Tibial nerve (tissue), 4 donors: ENCODE measurements around the gene NNMT. TPM values are rescaled to one million over a fixed set of nuclear protein-coding genes. Genes with fewer than 3 reads are reported as not detected.

Experiments used
- DNase-seq, 2 donors: peaks; one replicate each; pipeline ENCODE4 v3.0.0-alpha.2; 2019; ENCODE audit warnings: low spot score in 2 of 2
- H3K27ac ChIP-seq, 4 donors: fragments of 200-600 bp; sonication (generic) in 3 of 4; one replicate each; pipeline ENCODE4 v1.5.1; 2017 to 2019; ENCODE audit warnings: mild to moderate bottlenecking in 1 of 4
- H3K27me3 ChIP-seq, 2 donors: fragments of 200-600 bp; sonication (generic) in 1 of 2; one replicate each; pipeline versions ENCODE4 v1.5.1 to v1.6.0; 2017 to 2019
- H3K36me3 ChIP-seq, 3 donors: fragments of 200-600 bp; sonication (generic); one replicate each; pipeline ENCODE4 v1.5.1; 2018 to 2019
- H3K4me1 ChIP-seq, 4 donors: fragments of 200-600 bp; sonication (generic) in 3 of 4; one replicate each; pipeline ENCODE4 v1.5.1; 2017 to 2019
- H3K4me3 ChIP-seq, 4 donors: fragments of 200-600 bp; sonication (generic) in 3 of 4; one replicate each; pipeline ENCODE4 v1.5.1; 2017 to 2019; ENCODE audit warnings: mild to moderate bottlenecking in 1 of 4, moderate library complexity in 1 of 4
- H3K9me3 ChIP-seq, 4 donors: fragments of 200-600 bp; sonication (generic) in 3 of 4; one replicate each; pipeline ENCODE4 v1.5.1; 2017 to 2019
- EP300 ChIP-seq, 2 donors: sonication (generic); formaldehyde crosslinking; IDR thresholded peaks; one replicate each; pipeline ENCODE4 v1.6.1; 2017; ENCODE audit warnings: antibody characterized with exemption in 2 of 2, mild to moderate bottlenecking in 1 of 2
- POLR2A ChIP-seq, 2 donors: fragments of 450-650 bp; IDR thresholded peaks; one replicate each; pipeline ENCODE4 v1.6.1; 2017; ENCODE audit warnings: antibody characterized with exemption in 2 of 2, mild to moderate bottlenecking in 2 of 2, moderate library complexity in 2 of 2
- WGBS, 2 donors: methylation state at CpG; one replicate each; pipeline ENCODE4 v1.1.5; 2018; 5-methylcytosine and 5-hydroxymethylcytosine counted together
- total RNA-seq, 4 donors: library from RNA; depleted of rRNA; stranded (reverse); fragments of >200 nt; gene quantifications; one replicate each; pipeline ENCODE4 v1.1.0, GENCODE V29; 2016
- TF ChIP-seq, protein P1 (sequence below), 5 experiments: fragments of 200-600 bp in 3 of 5; fragments of 450-650 bp in 2 of 5; sonication (generic) in 3 of 5; IDR thresholded peaks; one replicate each; pipeline ENCODE4 v1.5.1; 2016 to 2019; ENCODE audit warnings: antibody characterized with exemption in 5 of 5, mild to moderate bottlenecking in 3 of 5, moderate library complexity in 2 of 5

The NNMT gene
- total RNA-seq, 4 donors from 2014 or later, result 520 to 1,803 (median 896) TPM

DNA sequence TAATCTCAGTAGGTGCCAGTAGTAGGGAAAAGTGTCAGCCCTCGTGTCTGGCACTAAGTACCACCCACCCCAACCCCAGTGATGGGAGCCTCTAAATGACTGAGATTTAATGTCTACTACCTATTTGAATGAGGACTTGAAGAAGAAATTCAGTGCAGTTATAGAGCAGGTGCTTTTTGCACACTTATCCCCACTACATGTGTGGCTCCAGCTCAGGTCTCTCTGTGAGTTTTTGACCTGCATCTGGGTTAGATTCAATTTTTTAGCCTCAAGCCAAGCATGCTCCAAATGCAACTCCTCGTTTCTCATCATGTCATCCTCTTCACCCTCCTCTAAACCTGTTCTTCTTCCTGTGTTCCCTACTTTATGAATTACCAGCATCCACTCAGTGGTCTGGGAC lies 24.9 kb upstream of the NNMT start:
- no peak for DNase-seq
- H3K27me3 ChIP-seq, result no peaks in the 10 kb centered on the region
- no peaks in the 10 kb centered on the region for H3K9me3 ChIP-seq
- H3K27ac ChIP-seq, result no peak overlapping the region
- WGBS, 2 donors, result 74 to 80% methylated on average over 2 of the region's 2 CpGs
- TF ChIP-seq, protein P1, sequence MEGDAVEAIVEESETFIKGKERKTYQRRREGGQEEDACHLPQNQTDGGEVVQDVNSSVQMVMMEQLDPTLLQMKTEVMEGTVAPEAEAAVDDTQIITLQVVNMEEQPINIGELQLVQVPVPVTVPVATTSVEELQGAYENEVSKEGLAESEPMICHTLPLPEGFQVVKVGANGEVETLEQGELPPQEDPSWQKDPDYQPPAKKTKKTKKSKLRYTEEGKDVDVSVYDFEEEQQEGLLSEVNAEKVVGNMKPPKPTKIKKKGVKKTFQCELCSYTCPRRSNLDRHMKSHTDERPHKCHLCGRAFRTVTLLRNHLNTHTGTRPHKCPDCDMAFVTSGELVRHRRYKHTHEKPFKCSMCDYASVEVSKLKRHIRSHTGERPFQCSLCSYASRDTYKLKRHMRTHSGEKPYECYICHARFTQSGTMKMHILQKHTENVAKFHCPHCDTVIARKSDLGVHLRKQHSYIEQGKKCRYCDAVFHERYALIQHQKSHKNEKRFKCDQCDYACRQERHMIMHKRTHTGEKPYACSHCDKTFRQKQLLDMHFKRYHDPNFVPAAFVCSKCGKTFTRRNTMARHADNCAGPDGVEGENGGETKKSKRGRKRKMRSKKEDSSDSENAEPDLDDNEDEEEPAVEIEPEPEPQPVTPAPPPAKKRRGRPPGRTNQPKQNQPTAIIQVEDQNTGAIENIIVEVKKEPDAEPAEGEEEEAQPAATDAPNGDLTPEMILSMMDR (IDR thresholded peaks at IDR 0.05), result no peak
- no peak for TF ChIP-seq EP300 (IDR thresholded peaks at IDR 0.05)
- no peak for TF ChIP-seq POLR2A (IDR thresholded peaks at IDR 0.05)
- H3K4me3 ChIP-seq, result no peak overlapping the region
- H3K36me3 ChIP-seq, result no peaks in the 10 kb centered on the region
- H3K4me1 ChIP-seq, result peaks cover 0 to 11% (median 0%) of the 10 kb centered on the region in 4 donors

DNA sequence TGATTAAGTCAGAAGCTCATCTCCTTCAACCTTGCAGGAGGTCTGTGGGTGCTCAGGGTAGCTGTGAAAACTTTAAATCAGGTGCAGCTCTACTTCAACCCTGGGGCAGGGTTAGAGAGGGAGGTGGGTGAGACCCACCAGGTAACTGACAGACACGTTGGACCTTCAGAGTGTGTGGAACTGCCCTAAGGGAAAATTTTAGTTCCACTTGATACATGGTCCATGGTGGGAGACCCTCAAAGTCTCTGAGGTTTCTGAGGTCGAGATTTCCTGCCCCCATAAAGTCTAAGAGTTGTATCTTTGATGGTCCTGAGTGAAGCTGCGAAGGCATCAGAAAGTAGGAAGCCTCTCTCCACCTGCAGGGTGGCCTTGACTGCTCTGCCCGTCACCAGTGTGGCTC lies 23.9 kb upstream of the NNMT start:
- Histone ChIP-seq H3K36me3 (no peaks in the 10 kb centered on the region), H3K27me3 (no peaks in the 10 kb centered on the region), H3K9me3 (no peaks in the 10 kb centered on the region), H3K27ac (no peak overlapping the region), H3K4me3 (no peak overlapping the region), H3K4me1 (peaks cover 0 to 11% (median 0%) of the 10 kb centered on the region in 4 donors)
- WGBS, 2 donors, result 65 to 75% methylated on average over 4 of the region's 4 CpGs
- TF ChIP-seq, protein P1 (IDR thresholded peaks at IDR 0.05), result no peak
- no peak for TF ChIP-seq EP300 (IDR thresholded peaks at IDR 0.05)
- TF ChIP-seq POLR2A (IDR thresholded peaks at IDR 0.05), result no peak
- no peak for DNase-seq

DNA sequence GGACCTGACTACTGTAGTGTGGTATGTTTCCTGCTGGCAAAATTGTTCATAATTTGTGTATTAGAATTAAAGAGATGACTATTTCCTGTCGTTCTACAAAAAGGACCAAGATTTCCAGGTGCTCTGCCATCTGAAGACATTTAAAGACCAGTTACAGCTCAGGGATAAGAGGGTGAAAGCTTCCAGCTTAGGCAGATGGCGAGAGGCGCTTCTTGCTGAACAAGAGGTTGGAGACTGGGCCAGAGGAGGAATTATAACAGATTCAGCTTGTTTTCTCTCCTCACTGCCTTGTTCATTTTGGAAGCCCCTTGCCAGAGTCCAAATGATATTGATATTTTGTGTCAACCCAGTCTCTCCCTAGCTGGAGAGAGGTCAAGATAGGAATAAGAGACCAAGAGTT lies 23.1 kb upstream of the NNMT start:
- Histone ChIP-seq H3K36me3 (no peaks in the 10 kb centered on the region), H3K9me3 (no peaks in the 10 kb centered on the region), H3K4me1 (peaks cover 0 to 11% (median 0%) of the 10 kb centered on the region in 4 donors), H3K27ac (no peak overlapping the region), H3K4me3 (no peak overlapping the region), H3K27me3 (no peaks in the 10 kb centered on the region)
- WGBS, 2 donors, result 88 to 92% methylated on average over 3 of the region's 3 CpGs
- TF ChIP-seq EP300 (IDR thresholded peaks at IDR 0.05) (no peak), POLR2A (IDR thresholded peaks at IDR 0.05) (no peak)
- TF ChIP-seq, protein P1 (IDR thresholded peaks at IDR 0.05), result no peak
- DNase-seq, result no peak

DNA sequence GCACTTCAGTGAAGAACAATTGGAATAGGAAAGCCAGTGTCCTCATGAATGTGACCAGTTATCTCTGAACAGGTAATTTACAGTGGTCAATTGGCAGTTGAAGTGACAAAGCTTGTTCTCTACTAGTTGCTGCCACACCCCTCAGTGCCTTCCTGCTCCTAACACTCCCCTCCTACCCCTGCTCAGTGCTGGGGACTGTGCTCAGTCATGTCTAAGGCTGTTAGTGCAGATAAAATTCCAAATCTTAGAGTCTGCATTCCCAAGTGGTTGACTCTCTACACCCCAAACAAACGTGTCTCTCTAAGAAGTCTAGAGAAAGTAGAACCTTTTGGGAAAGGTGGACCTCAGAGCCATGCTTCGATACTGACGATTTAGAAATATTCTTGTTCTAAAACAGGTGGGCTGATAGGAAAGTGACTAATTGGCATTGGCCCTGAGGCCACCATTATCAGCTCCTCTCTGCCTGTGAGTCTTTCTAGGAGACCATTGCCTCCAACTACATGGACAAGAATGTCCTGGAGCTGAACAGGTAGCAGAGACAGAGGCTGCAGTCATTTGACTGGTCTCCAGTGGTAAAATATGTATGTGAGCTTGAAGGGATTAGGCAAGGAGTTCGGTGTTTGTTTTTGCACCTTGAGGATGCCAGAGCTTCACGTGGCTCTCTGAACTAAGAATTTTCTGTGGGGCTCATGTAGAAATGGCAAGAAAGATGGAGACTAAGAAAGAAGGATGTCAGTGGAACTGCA lies 22.1 kb upstream of the NNMT start:
- Histone ChIP-seq H3K9me3 (no peaks in the 10 kb centered on the region), H3K4me3 (no peak overlapping the region), H3K27ac (no peak overlapping the region), H3K27me3 (no peaks in the 10 kb centered on the region), H3K4me1 (peaks cover 0 to 11% (median 0%) of the 10 kb centered on the region in 4 donors), H3K36me3 (no peaks in the 10 kb centered on the region)
- WGBS, 2 donors, result 80 to 89% methylated on average over 5 of the region's 5 CpGs
- TF ChIP-seq, protein P1 (IDR thresholded peaks at IDR 0.05), result no peak
- TF ChIP-seq EP300 (IDR thresholded peaks at IDR 0.05) (no peak), POLR2A (IDR thresholded peaks at IDR 0.05) (no peak)
- no peak for DNase-seq

DNA sequence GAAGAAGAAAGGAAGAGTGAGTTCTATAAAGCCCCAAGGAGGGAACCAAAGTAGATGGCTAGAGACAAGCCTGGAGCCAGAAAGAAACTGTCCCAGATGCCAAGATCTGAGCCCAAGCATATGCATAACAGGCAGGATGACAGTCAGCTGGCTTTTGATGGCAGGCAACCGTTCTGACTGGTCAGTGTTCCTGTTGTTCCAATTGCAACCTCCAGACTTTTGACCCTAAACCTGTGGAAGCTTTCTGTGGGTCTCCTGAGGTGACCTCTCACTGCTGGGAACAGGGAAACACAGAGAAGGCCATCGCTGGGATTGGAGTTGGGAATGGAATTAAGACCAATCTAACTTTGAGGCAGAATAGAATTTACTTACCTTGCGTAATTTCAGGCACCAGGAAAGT lies 21.6 kb upstream of the NNMT start:
- TF ChIP-seq EP300 (IDR thresholded peaks at IDR 0.05) (no peak), POLR2A (IDR thresholded peaks at IDR 0.05) (no peak)
- TF ChIP-seq, protein P1 (IDR thresholded peaks at IDR 0.05), result no peak

More for the DNA sequence above, 21.6 kb upstream of the NNMT start:
- no peaks in the 10 kb centered on the region for H3K36me3 ChIP-seq
- H3K27me3 ChIP-seq, result no peaks in the 10 kb centered on the region
- WGBS, 2 donors, result 78 to 87% methylated on average over 3 of the region's 3 CpGs
- no peaks in the 10 kb centered on the region for H3K9me3 ChIP-seq
- no peak overlapping the region for H3K27ac ChIP-seq
- no peak for DNase-seq
- no peak overlapping the region for H3K4me3 ChIP-seq
- peaks cover 0 to 13% (median 0%) of the 10 kb centered on the region in 4 donors for H3K4me1 ChIP-seq
